Inflammatory macrophage treated with lipopolysaccharide for 1 hour (primary cell): ENCODE results near the gene LRG1.

ENCODE experiments used
- DNase-seq, 2 donors: peaks; one replicate each; pipeline ENCODE4 v3.0.0-alpha.2; 2020 to 2022

LRG1 gene

GRCh38 chr19:4506449-4507149 is 33.2 kb downstream of the LRG1 start:
- DNase-seq: peak; percentile 31 to 50

DNA sequence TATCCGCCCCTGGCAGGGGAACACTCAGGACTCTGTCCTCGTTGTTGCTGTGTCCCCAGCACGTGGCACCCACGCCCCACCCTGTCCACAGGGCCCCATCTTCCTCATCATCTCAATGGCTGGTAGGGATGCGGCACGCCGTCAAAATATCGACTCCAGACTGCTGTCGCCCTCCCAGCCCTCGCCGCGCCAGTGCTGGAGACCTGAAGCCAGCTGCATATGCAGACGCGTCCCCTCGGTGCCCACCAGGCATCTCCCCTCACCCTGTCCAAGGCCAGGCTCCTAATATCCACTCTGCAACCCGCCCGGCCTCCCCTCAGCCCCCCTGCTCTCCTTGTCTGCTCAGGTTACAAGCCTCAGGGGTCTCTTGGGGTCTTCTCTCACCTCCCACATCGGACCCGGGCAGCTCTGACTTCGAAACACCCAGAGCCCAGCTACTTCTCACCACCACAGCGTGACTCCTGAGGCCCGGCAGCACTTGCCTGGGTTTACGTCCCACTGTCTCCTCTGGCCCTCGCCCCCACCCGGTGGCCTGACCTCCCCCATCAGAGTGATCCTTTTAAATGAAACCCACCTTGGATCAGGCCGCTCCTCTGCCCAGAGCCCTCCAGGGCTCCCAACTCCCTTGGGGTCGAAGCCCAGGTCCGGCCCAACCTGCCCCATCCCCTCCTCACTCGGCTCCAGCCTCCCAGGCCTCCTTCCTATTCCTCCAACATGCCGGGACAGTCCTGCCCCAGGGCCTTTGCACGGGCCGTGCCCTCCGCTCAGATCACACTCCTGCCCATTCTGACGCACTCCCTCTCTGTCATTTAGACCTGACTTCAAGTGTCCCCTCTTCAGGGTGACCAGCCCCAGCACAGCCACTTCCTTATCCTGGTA is 34.0 kb downstream of the LRG1 start:
- no peak for DNase-seq

GRCh38 chr19:4504891-4505569 is 34.8 kb downstream of the LRG1 start:
- peak; percentile 74 to 96 for DNase-seq

- no peak for DNase-seq
Measured at GRCh38 chr19:4504297-4504701, 35.5 kb downstream of the LRG1 start.

- no peak for DNase-seq
Measured at GRCh38 chr19:4503825-4504170, 36.0 kb downstream of the LRG1 start.

DNA sequence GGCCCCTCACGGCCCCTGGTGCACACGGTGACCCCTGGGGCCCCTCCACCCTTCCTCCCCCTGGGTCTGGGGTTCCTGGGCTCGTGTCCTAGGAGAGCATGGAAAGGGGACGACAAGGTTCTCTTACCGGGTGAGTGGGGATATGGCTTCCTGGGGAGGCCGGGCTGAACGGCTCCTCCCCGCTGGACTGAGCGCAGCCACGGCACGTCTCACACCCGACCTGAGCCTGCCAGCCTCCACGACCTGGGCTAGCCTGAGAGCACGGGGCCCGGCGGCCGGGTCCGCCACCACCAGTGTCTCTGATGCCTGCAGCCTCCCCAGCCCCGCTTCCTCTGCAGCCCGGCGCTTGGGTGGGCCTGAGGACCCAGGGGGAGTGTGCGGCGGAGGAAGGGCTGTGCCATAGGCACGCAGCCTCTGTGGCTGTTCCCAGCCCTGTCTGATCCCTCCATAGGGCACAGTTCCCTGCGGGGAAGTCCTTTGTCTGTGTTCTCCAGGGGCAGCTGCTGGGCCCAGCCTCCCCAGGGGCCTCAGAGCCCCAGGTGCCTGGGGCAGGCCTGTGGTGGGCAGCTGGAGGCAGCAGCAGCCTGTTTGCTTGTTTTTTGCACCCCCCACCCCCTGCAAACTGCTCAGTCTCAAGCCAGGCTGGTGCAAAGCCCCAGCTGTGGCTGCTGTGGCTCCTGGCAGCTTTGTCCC is 36.6 kb downstream of the LRG1 start:
- DNase-seq: no peak

DNA sequence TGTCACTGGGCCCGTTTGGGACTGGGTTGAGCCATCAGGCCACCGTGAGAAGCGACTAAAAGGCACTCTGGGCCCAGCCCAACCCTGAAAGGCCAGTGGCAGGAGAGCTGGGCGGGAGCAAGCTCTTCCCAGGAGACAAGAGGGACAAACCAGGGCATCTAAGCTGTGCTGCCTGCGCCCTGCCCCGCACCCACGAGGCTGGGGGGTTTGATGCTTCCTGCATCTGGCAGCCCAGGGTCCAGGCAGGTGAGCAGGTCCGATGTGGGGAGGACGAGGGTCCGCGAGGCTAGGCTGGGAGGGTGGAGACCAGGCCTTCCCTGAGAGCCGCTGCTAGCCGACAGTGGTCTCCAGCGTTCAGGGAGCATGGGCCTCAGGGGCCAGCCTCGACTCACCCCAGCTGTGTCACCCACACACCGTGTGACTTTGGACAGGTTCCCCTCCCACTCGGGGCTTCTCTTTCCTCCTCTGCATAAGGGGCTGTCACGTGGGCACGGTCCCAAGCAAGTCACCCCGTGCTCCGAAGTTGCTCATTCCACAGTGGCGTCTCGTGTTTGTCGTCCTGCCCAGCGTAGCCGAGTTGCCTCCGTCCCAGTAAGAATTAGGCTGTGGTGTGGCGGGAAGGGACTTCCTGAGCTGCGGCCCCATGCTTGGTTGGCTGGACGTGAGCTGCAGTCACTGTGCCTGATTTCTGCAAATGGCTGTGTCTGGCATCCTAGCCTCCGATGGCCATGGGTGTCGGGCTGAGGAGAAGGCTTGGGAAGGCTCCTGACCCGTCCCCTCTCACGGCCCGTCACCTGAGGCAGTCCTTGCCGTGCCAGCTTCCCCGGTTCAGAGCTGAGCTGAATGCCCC is 37.3 kb downstream of the LRG1 start:
- no peak for DNase-seq

DNA sequence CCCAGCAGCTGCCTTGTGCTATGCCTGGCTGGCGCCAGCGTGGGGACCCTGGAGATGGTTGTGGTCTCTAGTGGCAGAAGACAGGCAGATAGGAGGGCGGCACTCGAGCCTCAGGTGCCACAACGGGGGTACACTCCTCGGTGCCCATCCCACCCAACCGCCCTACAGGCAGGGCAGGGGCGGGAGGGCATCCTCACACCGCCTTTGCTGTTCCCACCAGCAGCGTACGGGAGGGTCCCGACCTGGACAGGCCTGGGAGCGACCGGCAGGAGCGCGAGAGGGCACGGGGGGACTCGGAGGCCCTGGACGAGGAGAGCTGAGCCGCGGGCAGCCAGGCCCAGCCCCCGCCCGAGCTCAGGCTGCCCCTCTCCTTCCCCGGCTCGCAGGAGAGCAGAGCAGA is 38.1 kb downstream of the LRG1 start:
- no peak for DNase-seq

DNA sequence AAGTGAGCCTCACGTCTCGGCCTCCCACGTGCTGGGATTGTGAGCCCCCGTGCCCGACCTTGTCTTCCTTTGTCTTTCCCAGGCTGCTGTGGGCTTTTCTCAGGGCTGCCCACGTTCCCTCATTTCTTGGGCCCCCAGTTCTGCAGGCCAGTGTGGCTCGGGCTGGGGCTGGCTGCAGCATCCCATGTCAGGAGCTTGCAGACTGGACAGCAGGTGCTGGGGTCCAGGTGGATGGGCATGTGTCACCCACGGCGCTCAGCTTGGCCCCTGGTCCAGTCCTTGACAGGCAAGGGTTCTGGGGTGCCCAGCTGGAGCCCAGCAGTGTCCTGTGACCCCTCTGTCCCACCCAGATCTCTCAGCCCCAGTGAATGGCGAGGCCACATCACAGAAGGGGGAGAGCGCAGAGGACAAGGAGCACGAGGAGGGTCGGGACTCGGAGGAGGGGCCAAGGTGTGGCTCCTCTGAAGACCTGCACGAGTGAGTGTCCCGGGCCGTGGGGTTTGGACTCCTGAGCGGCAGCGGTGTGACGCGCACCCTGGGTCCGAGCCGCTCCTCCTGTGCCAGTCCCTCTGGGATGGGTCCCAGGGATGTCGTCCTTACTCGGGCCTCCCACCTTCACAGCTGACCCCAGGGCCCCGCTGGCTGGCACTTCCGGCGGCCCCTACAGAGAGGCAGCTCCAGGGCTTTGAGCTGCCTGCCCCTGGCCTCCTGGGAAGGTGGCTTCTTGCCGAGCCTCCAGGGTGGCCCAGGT is 38.8 kb downstream of the LRG1 start:
- no peak for DNase-seq

- no peak for DNase-seq
Measured at GRCh38 chr19:4499855-4500254, 40.0 kb downstream of the LRG1 start.

GRCh38 chr19:4499318-4499717 is 40.5 kb downstream of the LRG1 start:
- DNase-seq: no peak

DNA sequence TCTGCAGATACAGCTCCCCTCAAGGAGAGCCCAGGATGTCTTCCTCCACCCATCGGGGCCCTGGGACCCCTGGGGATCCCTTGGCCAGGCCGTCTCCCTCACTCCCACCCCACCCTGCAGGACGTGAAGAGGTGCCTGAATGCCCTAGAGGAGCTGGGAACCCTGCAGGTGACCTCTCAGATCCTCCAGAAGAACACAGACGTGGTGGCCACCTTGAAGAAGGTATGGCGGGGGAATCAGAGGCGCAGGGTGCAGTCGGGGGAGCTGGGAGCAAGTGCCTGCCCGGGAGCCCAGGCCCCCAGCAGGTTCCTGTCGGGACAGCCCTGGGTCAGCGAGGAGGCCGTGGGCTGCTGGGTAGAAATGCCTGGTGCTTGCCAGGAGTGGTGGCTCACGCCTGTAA is 41.1 kb downstream of the LRG1 start:
- DNase-seq: no peak

- DNase-seq: no peak
Measured at GRCh38 chr19:4497770-4498389, 42.0 kb downstream of the LRG1 start.

- DNase-seq: no peak
Measured at GRCh38 chr19:4496304-4496703, 43.5 kb downstream of the LRG1 start.

DNA sequence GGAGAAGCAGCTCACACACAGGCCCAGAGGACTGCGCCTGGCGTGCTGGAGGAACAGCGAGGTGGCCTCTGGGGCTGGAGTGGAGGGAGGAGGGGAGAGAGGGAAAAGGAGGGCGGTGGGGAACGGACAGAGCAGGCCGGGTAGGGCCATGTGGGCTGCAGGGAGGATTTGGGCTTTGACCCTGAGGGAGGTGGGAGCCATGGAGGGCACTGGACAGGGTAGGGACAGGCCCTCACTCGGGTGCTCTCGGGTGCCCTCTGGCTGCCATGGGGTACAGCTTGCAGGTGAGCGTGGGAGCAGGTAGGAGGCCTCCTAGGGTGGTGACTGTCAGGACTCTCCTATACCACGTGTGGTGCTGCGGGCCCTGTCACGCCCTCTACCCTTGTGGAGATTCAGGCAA is 44.4 kb downstream of the LRG1 start:
- DNase-seq: no peak

- DNase-seq: no peak
Measured at GRCh38 chr19:4494691-4495064, 45.2 kb downstream of the LRG1 start.

- no peak for DNase-seq
Measured at GRCh38 chr19:4493929-4494690, 45.7 kb downstream of the LRG1 start.

DNA sequence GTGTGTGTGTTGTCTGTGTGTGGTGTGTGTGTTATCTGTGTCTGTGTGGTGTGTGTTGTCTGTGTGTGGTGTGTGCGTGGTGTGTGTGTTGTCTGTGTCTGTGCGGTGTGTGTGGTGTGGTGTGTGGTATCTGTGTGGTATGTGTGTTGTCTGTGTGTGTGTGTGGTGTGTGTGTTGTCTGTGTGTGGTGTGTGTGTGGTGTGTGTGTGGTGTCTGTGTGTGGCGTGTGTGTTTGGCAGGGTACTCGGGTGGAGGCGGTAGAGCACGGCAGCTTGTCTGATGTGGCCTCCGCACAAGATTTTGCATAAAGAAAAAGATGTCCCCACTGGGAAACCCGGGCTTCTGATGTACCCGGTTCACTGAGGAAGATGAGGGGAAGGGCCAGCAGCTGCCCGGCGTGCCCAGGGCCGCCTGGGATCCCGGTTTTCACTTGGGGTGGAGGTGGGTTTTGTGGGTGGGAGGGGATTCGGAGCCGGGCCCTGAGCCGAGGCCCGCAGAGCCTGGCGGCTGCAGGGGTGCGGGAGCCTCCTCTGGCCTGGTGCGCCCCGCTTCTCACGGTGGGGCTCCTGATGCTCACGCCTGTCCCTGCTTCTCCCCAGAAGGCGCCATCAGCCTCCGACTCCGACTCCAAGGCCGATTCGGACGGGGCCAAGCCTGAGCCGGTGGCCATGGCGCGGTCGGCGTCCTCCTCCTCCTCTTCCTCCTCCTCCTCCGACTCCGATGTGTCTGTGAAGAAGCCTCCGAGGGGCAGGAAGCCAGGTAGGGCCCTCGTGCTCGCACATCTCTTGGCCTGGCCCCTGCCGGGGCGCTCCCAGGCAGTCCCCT is 46.5 kb downstream of the LRG1 start:
- no peak for DNase-seq

- no peak for DNase-seq
Measured at GRCh38 chr19:4492337-4493103, 47.3 kb downstream of the LRG1 start.
